Uterus (tissue), 2 donors: Measurements from ENCODE around the gene ZBTB20.

Experiments used
- POLR2A ChIP-seq, 2 donors: fragments of 450-650 bp; IDR thresholded peaks; one replicate each; pipeline ENCODE4 v1.6.1; 2016; ENCODE audit warnings: antibody characterized with exemption in 2 of 2, mild to moderate bottlenecking in 1 of 2, moderate library complexity in 1 of 2
- TF ChIP-seq, protein P1 (sequence below), 4 experiments: fragments of 200-600 bp in 2 of 4; fragments of 450-650 bp in 2 of 4; sonication (generic) in 2 of 4; IDR thresholded peaks; one replicate each; pipeline ENCODE4 v1.5.1; 2016 to 2019; ENCODE audit warnings: antibody characterized with exemption in 4 of 4, mild to moderate bottlenecking in 2 of 4, moderate library complexity in 1 of 4

DNA sequence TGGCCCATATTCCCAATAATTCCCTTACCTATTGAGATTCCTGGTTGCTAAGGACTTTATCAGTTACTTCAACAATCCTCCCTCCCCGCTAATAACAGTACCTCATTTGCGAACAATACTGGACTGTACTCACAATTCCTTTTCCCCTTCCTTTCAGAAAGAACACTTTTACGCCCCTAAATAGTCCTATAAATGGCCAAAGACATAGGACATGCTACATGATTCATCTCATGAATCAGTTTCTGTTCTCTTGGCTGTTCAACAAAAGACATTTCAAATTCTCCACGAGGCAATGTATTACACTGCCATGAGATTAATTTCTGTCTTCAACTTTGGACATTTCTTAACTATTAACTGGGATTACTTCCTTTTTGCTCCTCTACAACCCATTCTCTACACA, 588.8 kb downstream of the ZBTB20 start:
- TF ChIP-seq, protein P1, sequence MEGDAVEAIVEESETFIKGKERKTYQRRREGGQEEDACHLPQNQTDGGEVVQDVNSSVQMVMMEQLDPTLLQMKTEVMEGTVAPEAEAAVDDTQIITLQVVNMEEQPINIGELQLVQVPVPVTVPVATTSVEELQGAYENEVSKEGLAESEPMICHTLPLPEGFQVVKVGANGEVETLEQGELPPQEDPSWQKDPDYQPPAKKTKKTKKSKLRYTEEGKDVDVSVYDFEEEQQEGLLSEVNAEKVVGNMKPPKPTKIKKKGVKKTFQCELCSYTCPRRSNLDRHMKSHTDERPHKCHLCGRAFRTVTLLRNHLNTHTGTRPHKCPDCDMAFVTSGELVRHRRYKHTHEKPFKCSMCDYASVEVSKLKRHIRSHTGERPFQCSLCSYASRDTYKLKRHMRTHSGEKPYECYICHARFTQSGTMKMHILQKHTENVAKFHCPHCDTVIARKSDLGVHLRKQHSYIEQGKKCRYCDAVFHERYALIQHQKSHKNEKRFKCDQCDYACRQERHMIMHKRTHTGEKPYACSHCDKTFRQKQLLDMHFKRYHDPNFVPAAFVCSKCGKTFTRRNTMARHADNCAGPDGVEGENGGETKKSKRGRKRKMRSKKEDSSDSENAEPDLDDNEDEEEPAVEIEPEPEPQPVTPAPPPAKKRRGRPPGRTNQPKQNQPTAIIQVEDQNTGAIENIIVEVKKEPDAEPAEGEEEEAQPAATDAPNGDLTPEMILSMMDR (IDR thresholded peaks at IDR 0.05) = no peak
- no peak for TF ChIP-seq POLR2A (IDR thresholded peaks at IDR 0.05)
